ENCODE measurements around the gene MATCAP1. TPM values are rescaled to one million over a fixed set of nuclear protein-coding genes. Genes with fewer than 3 reads are reported as not detected.

MATCAP1 gene
- total and polyA plus RNA-seq, 2 of the 8 experiments (the other 6 are each of a cell fraction or from before 2014, with no cell fraction given), result 22.9 to 27.5 TPM

DNA sequence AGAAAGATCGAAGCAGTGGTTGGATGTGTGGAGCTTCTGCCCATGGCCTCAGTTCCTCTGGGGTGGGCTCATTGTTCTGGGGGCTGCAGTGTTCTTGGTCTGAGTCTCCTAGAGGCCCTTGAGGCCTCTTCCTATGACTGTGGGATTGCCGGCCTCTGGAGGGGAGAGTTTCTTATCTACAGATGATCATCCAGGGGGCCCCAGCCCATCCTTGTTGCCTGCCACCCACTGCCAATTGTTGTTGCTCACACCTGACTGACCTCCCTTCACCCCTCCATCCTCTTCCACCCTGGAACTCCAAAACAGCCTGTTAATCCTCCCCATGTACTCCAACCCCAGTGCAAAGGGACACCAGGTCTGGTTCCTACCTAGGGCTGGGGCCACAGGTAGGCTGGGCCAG, 38.8 kb downstream of the MATCAP1 start:
- peaks cover 4% of the 10 kb centered on the region; the same call in 1 of the 2 replicates for H3K23me2 ChIP-seq (ENCODE audit: low read depth, low read length)
- H4K20me1 ChIP-seq (replicated peaks in 1 of 2; ENCODE audit: control insufficient read depth in 1 of 2, insufficient read depth in 2 of 2, low read length in 2 of 2), result peaks cover 3 to 20% of the 10 kb centered on the region in 2 experiments
- H3K4me2 ChIP-seq (ENCODE audit: insufficient read depth in 1 of 2, low read depth in 2 of 2, low read length in 2 of 2), result no peak overlapping the region
- peaks cover 0 to 5% (median 4%) of the 10 kb centered on the region in 4 experiments; a peak in 4 of 7 replicates for H3K4me1 ChIP-seq (replicated peaks in 1 of 4; ENCODE audit: control insufficient read depth in 3 of 4, insufficient read depth in 4 of 4, low read length in 3 of 4)
- H4K91ac ChIP-seq (replicated peaks; ENCODE audit: insufficient read length, low read length), result no peak overlapping the region
- no peak for TF ChIP-seq CTBP2 (IDR thresholded peaks at IDR 0.05; ENCODE audit: borderline replicate concordance, insufficient read depth, insufficient read length, low read length)
- peaks cover 20 to 44% (median 40%) of the 10 kb centered on the region in 4 experiments; a peak in 7 of 8 replicates for H3K36me3 ChIP-seq (ENCODE audit: control insufficient read depth in 2 of 4, insufficient read depth in 4 of 4, low read length in 3 of 4)
- H3K18ac ChIP-seq (ENCODE audit: extremely low read depth, low read length), result no peak overlapping the region
- H3K4ac ChIP-seq (replicated peaks; ENCODE audit: insufficient read length, low read depth, low read length), result no peak overlapping the region
- DNase-seq (ENCODE audit: low read depth in 1 of 2, low spot score in 2 of 2) (no peak), FAIRE-seq (no peak)
- 61% methylated on average over 2 of the region's 2 CpGs; no CpG with 5 or more reads in 1 of the 2 experiments for WGBS, 2 experiments (ENCODE audit: extremely low coverage in 1 of 2, insufficient coverage in 1 of 2, insufficient read length in 1 of 2, insufficient replicate concordance in 2 of 2, low coverage in 1 of 2, low lambda C conversion rate in 2 of 2, missing lambda C conversion rate in 1 of 2)
- no peaks in the 10 kb centered on the region; a peak in 1 of 4 replicates for H3K9me3 ChIP-seq (ENCODE audit: insufficient read depth in 2 of 2, low read depth in 1 of 2, low read length in 1 of 2)
- no peak overlapping the region for H2AFZ ChIP-seq (ENCODE audit: low read length)
- no peaks in the 10 kb centered on the region; the same call in 1 of the 2 replicates for H3K79me1 ChIP-seq (ENCODE audit: low read depth, low read length)
- no peak overlapping the region for H2BK120ac ChIP-seq (replicated peaks; ENCODE audit: low read depth, low read length)
- H3K56ac ChIP-seq (replicated peaks; ENCODE audit: insufficient read length, low read depth, low read length), result no peak overlapping the region
- no peak overlapping the region for H2AK5ac ChIP-seq (ENCODE audit: low read depth, low read length)
- H3K79me2 ChIP-seq (ENCODE audit: control insufficient read depth in 1 of 2, insufficient read depth in 2 of 2, low read length in 2 of 2), result no peaks in the 10 kb centered on the region
- H2BK15ac ChIP-seq (ENCODE audit: low read length), result no peak overlapping the region
- H3K14ac ChIP-seq (ENCODE audit: insufficient read length), result no peak overlapping the region
- H3K4me3 ChIP-seq (ENCODE audit: extremely low read depth in 1 of 4, insufficient read depth in 2 of 4, low read depth in 3 of 4, low read length in 4 of 4), result no peak overlapping the region
- H3K27ac ChIP-seq (ENCODE audit: low read depth, low read length), result no peak overlapping the region
- H2BK12ac ChIP-seq (ENCODE audit: low read depth, low read length), result no peak overlapping the region
- H3K27me3 ChIP-seq (replicated peaks in 1 of 4; ENCODE audit: control insufficient read depth in 3 of 4, extremely low read depth in 1 of 4, insufficient read depth in 3 of 4, low read length in 3 of 4), result peaks cover 0 to under 1% (median 0%) of the 10 kb centered on the region in 4 experiments; a peak in 2 of 7 replicates
- H2BK20ac ChIP-seq (ENCODE audit: low read length), result no peak overlapping the region
- H3K9ac ChIP-seq (replicated peaks in 1 of 4; ENCODE audit: extremely low read depth in 1 of 4, low read depth in 3 of 4, low read length in 3 of 4), result no peak overlapping the region
- no peak overlapping the region for H4K5ac ChIP-seq (ENCODE audit: insufficient read length, low read depth, low read length)
- ChIA-PET CTCF (ENCODE audit: partially characterized antibody) (interaction anchor here (1.0 to 3.1 kb wide), 4 partner anchors 10 to 127 kb away, joined by 3 to 12 read pairs (median 6); no protein-coding TSS in a partner anchor), POLR2A (ENCODE audit: partially characterized antibody) (interaction anchor here (1.0 kb wide), 1 partner anchor 26 kb away, joined by 3 read pairs; no protein-coding TSS in a partner anchor)
- no peak overlapping the region for H4K8ac ChIP-seq (ENCODE audit: extremely low read depth, insufficient read depth, low read length)
- no peak overlapping the region for H3K23ac ChIP-seq (ENCODE audit: insufficient read length)
- H2BK5ac ChIP-seq (ENCODE audit: low read depth, low read length), result no peak overlapping the region
